Measurements from ENCODE around the gene AKR1C8. TPM values are rescaled to one million over a fixed set of nuclear protein-coding genes. Genes with fewer than 3 reads are reported as not detected.

AKR1C8 gene
- total RNA-seq, 1 donor from 2014 or later: 1.5 TPM

GRCh38 chr10:5107860-5108526 is 77.0 kb downstream of the AKR1C8 start:
- DNase-seq: no peak

DNA sequence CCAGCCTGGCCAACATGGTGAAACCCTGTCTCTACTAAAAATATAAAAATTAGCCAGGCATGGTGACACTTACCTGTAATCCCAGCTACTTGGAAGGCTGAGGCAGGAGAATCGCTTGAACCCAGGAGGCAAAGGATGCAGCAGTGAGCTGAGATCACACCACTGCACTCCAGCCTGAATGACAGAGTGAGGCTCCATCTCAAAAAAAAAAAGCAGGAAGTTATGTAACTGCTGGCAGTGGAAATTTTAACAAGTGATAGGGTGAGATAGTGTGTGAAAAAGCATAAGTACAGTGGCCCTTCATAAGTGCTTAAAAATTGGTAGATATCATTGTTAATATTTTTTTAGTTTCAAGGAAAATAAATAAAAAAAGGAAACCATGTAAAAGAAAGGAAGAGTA is 78.4 kb downstream of the AKR1C8 start:
- DNase-seq: no peak

DNA sequence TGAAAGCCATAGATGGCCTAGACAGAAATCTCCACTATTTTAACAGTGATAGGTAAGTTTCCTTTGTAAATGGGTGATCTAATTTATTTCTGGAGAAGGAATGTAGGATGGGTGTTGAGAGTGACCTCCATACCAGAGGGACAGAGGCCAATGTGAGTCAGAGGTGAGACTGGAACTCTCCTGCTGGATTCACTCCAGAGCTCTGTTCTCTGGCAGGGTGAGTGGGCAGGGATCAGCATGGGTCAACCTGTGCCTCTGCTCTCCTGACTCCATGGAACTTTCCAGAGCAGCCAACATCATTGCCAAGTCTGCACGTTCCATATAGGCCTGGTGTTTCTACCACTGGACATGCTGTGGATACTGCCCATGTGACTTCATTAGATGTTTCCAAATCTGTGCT is 79.3 kb downstream of the AKR1C8 start:
- no peak for DNase-seq

Other genes starting within 250 kb of the AKR1C8 start
- gene AKR1C1, start 221.7 kb downstream of the AKR1C8 start, total RNA-seq: 2.5 TPM
- 4.5 TPM for gene AKR1C2, start 181.3 kb downstream of the AKR1C8 start, total RNA-seq
- 2.6 TPM for gene AKR1C3, start 90.7 kb downstream of the AKR1C8 start, total RNA-seq
- gene AKR1C4, start 11.7 kb upstream of the AKR1C8 start, total RNA-seq: not detected
- gene UCN3, start 179.8 kb upstream of the AKR1C8 start, total RNA-seq: not detected
- 0.20 TPM for gene TUBAL3, start 219.7 kb upstream of the AKR1C8 start, total RNA-seq
- gene NET1, start 227.4 kb upstream of the AKR1C8 start, total RNA-seq: 145 TPM

Measured in skin of body (tissue), 2 donors.